Mucosa of descending colon (tissue), 3 donors: Measurements from ENCODE around the gene WBP1L. TPM values are rescaled to one million over a fixed set of nuclear protein-coding genes. Genes with fewer than 3 reads are reported as not detected.

Experiments
- ATAC-seq: fragments of 200-7000 bp; cut with Tn5 transposase; one replicate; pipeline ENCODE4 v1.9.1; 2020; ENCODE audit warnings: mild to moderate bottlenecking, moderate library complexity
- DNase-seq, 3 donors: peaks; one replicate each; pipeline ENCODE4 v3.0.0-alpha.2; 2020
- H3K36me3 ChIP-seq: fragments of 200-600 bp; one replicate; pipeline ENCODE4 v1.8.0; 2021; ENCODE audit warnings: low read depth, mild to moderate bottlenecking
- H3K4me1 ChIP-seq: fragments of 200-600 bp; one replicate; pipeline ENCODE4 v1.8.0; 2021; ENCODE audit warnings: low read depth, mild to moderate bottlenecking
- H3K4me3 ChIP-seq: fragments of 200-600 bp; one replicate; pipeline ENCODE4 v1.8.0; 2021; ENCODE audit warnings: mild to moderate bottlenecking
- H3K9me3 ChIP-seq: fragments of 200-600 bp; one replicate; pipeline ENCODE4 v1.8.0; 2021; ENCODE audit warnings: mild to moderate bottlenecking
- CTCF ChIP-seq: fragments of 200-600 bp; IDR thresholded peaks from one replicate; pipeline ENCODE4 v1.8.0; 2022; ENCODE audit warnings: antibody characterized with exemption, mild to moderate bottlenecking
- intact Hi-C, 2 donors: fragments of 100-400 bp; cut with DNase I in 1 of 2; cut with micrococcal nuclease in 1 of 2; formaldehyde crosslinking; loops; one replicate each; pipeline versions ENCODE4 v1.11.0 to v1.11.1; 2022; cut with DNase I, micrococcal nuclease
- total RNA-seq, 3 donors: library from RNA; stranded (reverse); fragmentation: NEBNext Ultra II Directional in 2 of 3; extraction: Animal tissue kit (Norgen Biotek cat#: 25700) in 2 of 3; gene quantifications; one replicate each; pipeline versions ENCODE4 v1.2.1 to v1.2.4, GENCODE V29; 2021 to 2023
- donor health status: DM: no; HTN: no; CAD: no; lungs with moderate emphysema.
- donor health status: DM: no; HTN: no; CAD: no.
- donor health status: DM: no; HTN: yes; CAD: no.

WBP1L gene
- total RNA-seq, 3 donors from 2014 or later: 38.9 to 61.3 (median 51.0) TPM

DNA sequence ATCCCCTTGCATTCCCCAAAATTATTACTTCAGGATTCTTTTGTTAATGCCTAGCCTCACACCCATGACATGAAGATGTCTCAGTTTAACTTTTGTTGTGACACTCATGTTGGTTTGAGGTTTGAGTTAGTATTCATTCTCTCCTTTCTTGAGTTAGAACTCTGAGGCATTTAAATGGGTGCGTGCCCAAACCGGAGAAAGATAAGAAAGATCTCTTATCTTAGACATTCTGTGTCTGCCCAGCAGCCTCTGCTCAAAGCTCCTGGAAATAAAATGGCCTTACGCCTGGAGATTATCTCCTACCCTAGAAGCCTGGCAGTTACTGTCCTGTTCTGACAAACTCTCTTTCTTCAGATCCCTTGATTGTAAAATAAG lies 26.3 kb downstream of the WBP1L start:
- no peak overlapping the region for H3K4me3 ChIP-seq
- no peak for DNase-seq
- H3K9me3 ChIP-seq: no peaks in the 10 kb centered on the region
- H3K4me1 ChIP-seq: peaks cover 3% of the 10 kb centered on the region
- TF ChIP-seq CTCF: no peak
- no peaks in the 10 kb centered on the region for H3K36me3 ChIP-seq
- no peak for ATAC-seq
- intact Hi-C loops: no loop called here

DNA sequence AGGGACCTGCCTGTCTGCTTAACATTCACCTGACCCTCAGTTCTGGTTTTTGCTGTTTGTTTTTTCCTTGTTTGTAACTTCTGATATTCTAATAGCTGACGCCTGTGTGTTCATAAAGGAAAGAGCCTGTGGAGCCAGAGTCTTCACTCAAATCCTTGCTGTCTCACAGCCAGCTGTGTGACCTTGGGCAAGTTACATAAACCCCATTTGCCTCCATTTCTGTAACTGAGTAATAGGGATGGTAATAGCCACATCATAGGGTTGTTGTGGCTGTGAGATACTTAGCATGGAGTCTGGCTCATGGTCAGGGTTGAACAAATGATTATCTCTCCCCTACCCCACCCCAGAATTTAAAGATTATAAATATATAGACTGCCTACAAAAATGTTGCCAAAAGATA lies 27.0 kb downstream of the WBP1L start:
- intact Hi-C loops: no loop called here
- H3K9me3 ChIP-seq: no peaks in the 10 kb centered on the region
- H3K4me3 ChIP-seq: no peak overlapping the region
- TF ChIP-seq CTCF: no peak
- no peaks in the 10 kb centered on the region for H3K36me3 ChIP-seq
- no peak for DNase-seq
- no peak for ATAC-seq
- peaks cover 6% of the 10 kb centered on the region for H3K4me1 ChIP-seq

DNA sequence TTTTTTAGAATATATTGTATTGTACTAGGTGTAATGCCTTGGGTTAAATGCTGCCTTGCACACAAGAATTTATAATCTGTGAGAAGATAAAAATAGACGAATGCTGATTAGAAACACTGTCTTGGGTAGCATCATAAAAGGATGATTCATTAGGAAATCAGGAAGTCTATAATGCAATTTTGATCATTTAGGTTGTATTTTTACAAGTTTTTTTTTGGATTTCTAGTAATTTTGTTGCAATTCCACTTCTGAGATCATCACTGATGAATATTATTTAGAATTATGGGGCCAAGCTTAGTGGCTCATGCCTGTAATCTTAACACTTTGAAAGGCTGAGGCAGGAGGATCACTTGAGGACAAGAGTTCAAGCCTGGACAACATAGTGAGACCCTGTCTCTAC lies 29.6 kb downstream of the WBP1L start:
- DNase-seq (no peak), ATAC-seq (no peak)
- H3K4me1 ChIP-seq: peaks cover 6% of the 10 kb centered on the region
- H3K36me3 ChIP-seq: no peaks in the 10 kb centered on the region
- intact Hi-C loops: no loop called here
- no peak overlapping the region for H3K4me3 ChIP-seq
- TF ChIP-seq CTCF: no peak
- H3K9me3 ChIP-seq: no peaks in the 10 kb centered on the region

GRCh38 chr10:102773986-102774385 lies 30.2 kb downstream of the WBP1L start:
- Histone ChIP-seq H3K9me3 (no peaks in the 10 kb centered on the region), H3K4me1 (peaks cover 6% of the 10 kb centered on the region), H3K36me3 (no peaks in the 10 kb centered on the region), H3K4me3 (no peak overlapping the region)
- intact Hi-C loops: no loop called here
- ATAC-seq (peak; percentile 5), DNase-seq (peak in 1 of 3 donors; percentile 29)
- TF ChIP-seq CTCF: no peak

GRCh38 chr10:102775201-102775934 lies 31.6 kb downstream of the WBP1L start:
- peak in 1 of 3 donors; percentile 34 for DNase-seq
- Histone ChIP-seq H3K36me3 (no peaks in the 10 kb centered on the region), H3K4me1 (peaks cover 6% of the 10 kb centered on the region), H3K4me3 (no peak overlapping the region), H3K9me3 (no peaks in the 10 kb centered on the region)
- no peak for TF ChIP-seq CTCF
- ATAC-seq: peak; percentile 10
- intact Hi-C loops: no loop called here
